Panc1 (cell line): ENCODE data around the gene CENPP.

Experiments used
- POLR2AphosphoS5 ChIP-seq: IDR thresholded peaks from 2 replicates; pipeline ENCODE4 v1.6.1; 2012; ENCODE audit warnings: mild to moderate bottlenecking, low read depth, low read length, moderate library complexity
- TCF7L2 ChIP-seq: IDR thresholded peaks from 2 replicates; pipeline ENCODE4 v1.6.1; 2011; ENCODE audit warnings: mild to moderate bottlenecking, low read depth, low read length, inconsistent platforms
- TF ChIP-seq, protein P1 (sequence below): fragments of 450-650 bp; IDR thresholded peaks from 2 replicates; pipeline ENCODE4 v1.5.1; 2017; ENCODE audit warnings: mild to moderate bottlenecking

DNA sequence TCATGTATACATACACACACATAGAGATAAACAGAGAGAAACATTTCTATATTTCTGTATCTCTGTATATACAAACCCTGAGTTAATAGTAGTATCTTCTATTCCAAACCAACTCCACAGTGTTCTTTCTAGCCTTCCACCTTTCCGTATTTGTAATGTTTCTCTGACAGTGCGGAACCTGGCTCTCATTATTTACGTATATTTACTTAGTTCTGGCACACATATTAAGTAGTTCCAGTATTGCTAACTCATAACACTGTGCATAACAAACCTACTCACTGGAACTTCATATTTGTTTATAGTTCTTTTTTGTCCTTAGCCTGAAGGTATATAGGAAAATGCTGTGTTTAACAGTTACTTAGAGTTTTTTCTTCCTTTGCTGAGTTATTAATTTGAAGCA lies 72.1 kb downstream of the CENPP start:
- no peak for TF ChIP-seq POLR2AphosphoS5
- TF ChIP-seq, protein P1, sequence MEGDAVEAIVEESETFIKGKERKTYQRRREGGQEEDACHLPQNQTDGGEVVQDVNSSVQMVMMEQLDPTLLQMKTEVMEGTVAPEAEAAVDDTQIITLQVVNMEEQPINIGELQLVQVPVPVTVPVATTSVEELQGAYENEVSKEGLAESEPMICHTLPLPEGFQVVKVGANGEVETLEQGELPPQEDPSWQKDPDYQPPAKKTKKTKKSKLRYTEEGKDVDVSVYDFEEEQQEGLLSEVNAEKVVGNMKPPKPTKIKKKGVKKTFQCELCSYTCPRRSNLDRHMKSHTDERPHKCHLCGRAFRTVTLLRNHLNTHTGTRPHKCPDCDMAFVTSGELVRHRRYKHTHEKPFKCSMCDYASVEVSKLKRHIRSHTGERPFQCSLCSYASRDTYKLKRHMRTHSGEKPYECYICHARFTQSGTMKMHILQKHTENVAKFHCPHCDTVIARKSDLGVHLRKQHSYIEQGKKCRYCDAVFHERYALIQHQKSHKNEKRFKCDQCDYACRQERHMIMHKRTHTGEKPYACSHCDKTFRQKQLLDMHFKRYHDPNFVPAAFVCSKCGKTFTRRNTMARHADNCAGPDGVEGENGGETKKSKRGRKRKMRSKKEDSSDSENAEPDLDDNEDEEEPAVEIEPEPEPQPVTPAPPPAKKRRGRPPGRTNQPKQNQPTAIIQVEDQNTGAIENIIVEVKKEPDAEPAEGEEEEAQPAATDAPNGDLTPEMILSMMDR: no peak
- no peak for TF ChIP-seq TCF7L2
